K562 (cell line): ENCODE data around the gene WDR46. TPM values are rescaled to one million over a fixed set of nuclear protein-coding genes. Genes with fewer than 3 reads are reported as not detected.

ENCODE experiments used
- ADNP ChIP-seq: fragments of 200-800 bp; sonication (Bioruptor generic); IDR thresholded peaks from 2 replicates; pipeline ENCODE4 v1.6.1; 2016; ENCODE audit warnings: missing genetic modification characterization, missing compliant biosample characterization
- ESRRA ChIP-seq: fragments of 450-650 bp; IDR thresholded peaks from 2 replicates; pipeline ENCODE4 v1.6.1; 2014; ENCODE audit warnings: low read depth, mild to moderate bottlenecking, moderate library complexity, borderline replicate concordance
- FOXJ2 ChIP-seq: fragments of 200-800 bp; sonication (Bioruptor generic); IDR thresholded peaks from 2 replicates; pipeline ENCODE4 v1.6.1; 2016; ENCODE audit warnings: missing genetic modification characterization, missing compliant biosample characterization
- HDGF ChIP-seq: fragments of 450-650 bp; IDR thresholded peaks from 2 replicates; pipeline ENCODE4 v1.6.1; 2016
- HMGN3 ChIP-seq: IDR thresholded peaks from 2 replicates; pipeline ENCODE4 v1.6.1; 2011; ENCODE audit warnings: borderline replicate concordance, low read depth, mild to moderate bottlenecking, mixed read lengths, low read length; ENCODE audit not compliant: insufficient read length; ENCODE audit errors: extremely low read depth
- MEIS2 ChIP-seq: fragments of 450-650 bp; IDR thresholded peaks from 2 replicates; pipeline ENCODE4 v1.6.1; 2014; ENCODE audit warnings: mild to moderate bottlenecking; ENCODE audit not compliant: partially characterized antibody
- RUNX1 ChIP-seq: sonication (generic); IDR thresholded peaks from 2 replicates; pipeline ENCODE4 v1.6.1; 2016; ENCODE audit warnings: antibody characterized with exemption, low read depth
- SIN3B ChIP-seq: fragments of 450-650 bp; IDR thresholded peaks from 2 replicates; pipeline ENCODE4 v1.6.1; 2017; ENCODE audit warnings: low read depth, mild to moderate bottlenecking, moderate library complexity
- SUPT5H ChIP-seq: fragments of 450-650 bp; IDR thresholded peaks from 2 replicates; pipeline ENCODE4 v1.6.1; 2016
- polyA plus RNA-seq, 8 experiments: library from polyadenylated mRNA; depleted of rRNA in 4 of 8; stranded (reverse) in 5 of 8; unstranded in 3 of 8; fragments of >200 nt; fragmentation: Nextera tagmentation in 2 of 8; fragmentation: Illumina TruSeq in 1 of 8; extraction: Ambion mirVana in 2 of 8; extraction: Trizol in 1 of 8; gene quantifications; 2 replicates each; pipeline versions ENCODE4 v1.2.1 to v1.2.3, GENCODE V29; 2011 to 2014; ENCODE audit warnings: inconsistent platforms in 1 of 8, missing spikeins in 1 of 8
- total RNA-seq, 7 experiments: library from RNA; depleted of rRNA in 6 of 7; stranded (reverse); fragments of >200 nt in 6 of 7; fragmentation: Illumina TruSeq in 2 of 7; extraction: Trizol in 2 of 7; gene quantifications; 2 replicates each; pipeline versions ENCODE4 v1.2.1 to v1.2.3, GENCODE V29; 2011 to 2021; ENCODE audit warnings: low replicate concordance in 1 of 7
- TF ChIP-seq, protein P1 (sequence below): fragments of 450-650 bp; IDR thresholded peaks from 2 replicates; pipeline ENCODE4 v1.6.1; 2016; ENCODE audit warnings: mild to moderate bottlenecking, moderate library complexity
- TF ChIP-seq, protein P2 (sequence below): fragments of 250-450 bp; sonication (Bioruptor Pico); IDR thresholded peaks from 2 replicates; pipeline ENCODE4 v1.5.0; 2021
- TF ChIP-seq, protein P3 (sequence below), 2 experiments: fragments of 450-650 bp in 1 of 2; sonication (generic) in 1 of 2; formaldehyde crosslinking; conservative IDR thresholded peaks; 2 replicates each; pipeline versions ENCODE4 v1.4.0 to v1.8.1; 2020 to 2022; ENCODE audit warnings: mild to moderate bottlenecking in 1 of 2, missing genetic modification reagents in 1 of 2
- TF ChIP-seq, protein P4 (sequence below): fragments of 450-650 bp; formaldehyde crosslinking; IDR thresholded peaks from 2 replicates; pipeline ENCODE4 v1.4.0; 2022; ENCODE audit warnings: missing genetic modification characterization

WDR46 gene
- total and polyA plus RNA-seq, 9 of the 15 experiments (the other 6 are each of a cell fraction or from before 2014, with no cell fraction given): 8.9 to 146 (median 93.1) TPM

DNA sequence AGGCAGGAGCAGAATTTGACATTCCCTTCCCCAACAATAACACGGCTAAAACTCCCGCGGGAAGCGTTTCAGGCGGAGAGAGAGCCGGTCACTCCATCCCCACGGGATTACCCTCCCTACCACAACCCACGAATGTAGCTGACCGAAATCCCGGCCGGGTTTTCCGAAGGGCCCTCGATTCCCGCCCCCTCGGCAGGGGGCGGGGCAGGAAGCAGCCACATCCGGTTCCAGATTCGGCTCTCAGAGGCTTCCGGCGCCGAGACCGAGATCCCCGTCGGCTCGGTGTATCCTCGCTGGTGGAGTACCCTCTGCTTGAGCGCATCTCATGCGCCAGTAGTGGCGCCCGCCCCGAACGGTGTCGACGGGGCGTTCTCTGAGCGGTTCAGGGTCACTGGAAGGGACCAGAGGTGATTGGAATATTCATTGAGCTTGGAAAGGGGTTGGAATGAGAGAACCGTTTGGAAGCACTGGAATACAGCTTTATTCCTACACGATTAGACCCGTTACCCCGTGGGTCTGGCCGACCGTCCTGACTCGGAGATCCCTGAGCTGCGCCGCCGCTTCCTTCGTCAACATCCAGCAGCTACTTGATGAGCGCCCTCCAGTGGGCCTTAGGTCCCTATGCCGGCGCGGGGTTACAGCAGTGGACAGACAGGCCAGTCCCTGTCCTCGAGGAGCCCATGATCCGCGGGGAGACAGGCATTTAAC is 10.4 kb upstream of the WDR46 start (continued):
- TF ChIP-seq, protein P1, sequence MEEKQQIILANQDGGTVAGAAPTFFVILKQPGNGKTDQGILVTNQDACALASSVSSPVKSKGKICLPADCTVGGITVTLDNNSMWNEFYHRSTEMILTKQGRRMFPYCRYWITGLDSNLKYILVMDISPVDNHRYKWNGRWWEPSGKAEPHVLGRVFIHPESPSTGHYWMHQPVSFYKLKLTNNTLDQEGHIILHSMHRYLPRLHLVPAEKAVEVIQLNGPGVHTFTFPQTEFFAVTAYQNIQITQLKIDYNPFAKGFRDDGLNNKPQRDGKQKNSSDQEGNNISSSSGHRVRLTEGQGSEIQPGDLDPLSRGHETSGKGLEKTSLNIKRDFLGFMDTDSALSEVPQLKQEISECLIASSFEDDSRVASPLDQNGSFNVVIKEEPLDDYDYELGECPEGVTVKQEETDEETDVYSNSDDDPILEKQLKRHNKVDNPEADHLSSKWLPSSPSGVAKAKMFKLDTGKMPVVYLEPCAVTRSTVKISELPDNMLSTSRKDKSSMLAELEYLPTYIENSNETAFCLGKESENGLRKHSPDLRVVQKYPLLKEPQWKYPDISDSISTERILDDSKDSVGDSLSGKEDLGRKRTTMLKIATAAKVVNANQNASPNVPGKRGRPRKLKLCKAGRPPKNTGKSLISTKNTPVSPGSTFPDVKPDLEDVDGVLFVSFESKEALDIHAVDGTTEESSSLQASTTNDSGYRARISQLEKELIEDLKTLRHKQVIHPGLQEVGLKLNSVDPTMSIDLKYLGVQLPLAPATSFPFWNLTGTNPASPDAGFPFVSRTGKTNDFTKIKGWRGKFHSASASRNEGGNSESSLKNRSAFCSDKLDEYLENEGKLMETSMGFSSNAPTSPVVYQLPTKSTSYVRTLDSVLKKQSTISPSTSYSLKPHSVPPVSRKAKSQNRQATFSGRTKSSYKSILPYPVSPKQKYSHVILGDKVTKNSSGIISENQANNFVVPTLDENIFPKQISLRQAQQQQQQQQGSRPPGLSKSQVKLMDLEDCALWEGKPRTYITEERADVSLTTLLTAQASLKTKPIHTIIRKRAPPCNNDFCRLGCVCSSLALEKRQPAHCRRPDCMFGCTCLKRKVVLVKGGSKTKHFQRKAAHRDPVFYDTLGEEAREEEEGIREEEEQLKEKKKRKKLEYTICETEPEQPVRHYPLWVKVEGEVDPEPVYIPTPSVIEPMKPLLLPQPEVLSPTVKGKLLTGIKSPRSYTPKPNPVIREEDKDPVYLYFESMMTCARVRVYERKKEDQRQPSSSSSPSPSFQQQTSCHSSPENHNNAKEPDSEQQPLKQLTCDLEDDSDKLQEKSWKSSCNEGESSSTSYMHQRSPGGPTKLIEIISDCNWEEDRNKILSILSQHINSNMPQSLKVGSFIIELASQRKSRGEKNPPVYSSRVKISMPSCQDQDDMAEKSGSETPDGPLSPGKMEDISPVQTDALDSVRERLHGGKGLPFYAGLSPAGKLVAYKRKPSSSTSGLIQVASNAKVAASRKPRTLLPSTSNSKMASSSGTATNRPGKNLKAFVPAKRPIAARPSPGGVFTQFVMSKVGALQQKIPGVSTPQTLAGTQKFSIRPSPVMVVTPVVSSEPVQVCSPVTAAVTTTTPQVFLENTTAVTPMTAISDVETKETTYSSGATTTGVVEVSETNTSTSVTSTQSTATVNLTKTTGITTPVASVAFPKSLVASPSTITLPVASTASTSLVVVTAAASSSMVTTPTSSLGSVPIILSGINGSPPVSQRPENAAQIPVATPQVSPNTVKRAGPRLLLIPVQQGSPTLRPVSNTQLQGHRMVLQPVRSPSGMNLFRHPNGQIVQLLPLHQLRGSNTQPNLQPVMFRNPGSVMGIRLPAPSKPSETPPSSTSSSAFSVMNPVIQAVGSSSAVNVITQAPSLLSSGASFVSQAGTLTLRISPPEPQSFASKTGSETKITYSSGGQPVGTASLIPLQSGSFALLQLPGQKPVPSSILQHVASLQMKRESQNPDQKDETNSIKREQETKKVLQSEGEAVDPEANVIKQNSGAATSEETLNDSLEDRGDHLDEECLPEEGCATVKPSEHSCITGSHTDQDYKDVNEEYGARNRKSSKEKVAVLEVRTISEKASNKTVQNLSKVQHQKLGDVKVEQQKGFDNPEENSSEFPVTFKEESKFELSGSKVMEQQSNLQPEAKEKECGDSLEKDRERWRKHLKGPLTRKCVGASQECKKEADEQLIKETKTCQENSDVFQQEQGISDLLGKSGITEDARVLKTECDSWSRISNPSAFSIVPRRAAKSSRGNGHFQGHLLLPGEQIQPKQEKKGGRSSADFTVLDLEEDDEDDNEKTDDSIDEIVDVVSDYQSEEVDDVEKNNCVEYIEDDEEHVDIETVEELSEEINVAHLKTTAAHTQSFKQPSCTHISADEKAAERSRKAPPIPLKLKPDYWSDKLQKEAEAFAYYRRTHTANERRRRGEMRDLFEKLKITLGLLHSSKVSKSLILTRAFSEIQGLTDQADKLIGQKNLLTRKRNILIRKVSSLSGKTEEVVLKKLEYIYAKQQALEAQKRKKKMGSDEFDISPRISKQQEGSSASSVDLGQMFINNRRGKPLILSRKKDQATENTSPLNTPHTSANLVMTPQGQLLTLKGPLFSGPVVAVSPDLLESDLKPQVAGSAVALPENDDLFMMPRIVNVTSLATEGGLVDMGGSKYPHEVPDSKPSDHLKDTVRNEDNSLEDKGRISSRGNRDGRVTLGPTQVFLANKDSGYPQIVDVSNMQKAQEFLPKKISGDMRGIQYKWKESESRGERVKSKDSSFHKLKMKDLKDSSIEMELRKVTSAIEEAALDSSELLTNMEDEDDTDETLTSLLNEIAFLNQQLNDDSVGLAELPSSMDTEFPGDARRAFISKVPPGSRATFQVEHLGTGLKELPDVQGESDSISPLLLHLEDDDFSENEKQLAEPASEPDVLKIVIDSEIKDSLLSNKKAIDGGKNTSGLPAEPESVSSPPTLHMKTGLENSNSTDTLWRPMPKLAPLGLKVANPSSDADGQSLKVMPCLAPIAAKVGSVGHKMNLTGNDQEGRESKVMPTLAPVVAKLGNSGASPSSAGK: 0 out of 2 replicates have a peak, but pooled peaks have one; percentile 81
- TF ChIP-seq HDGF: no peak
- TF ChIP-seq HMGN3: peak; percentile 80
- TF ChIP-seq FOXJ2 (tag): peak; percentile 89; the same call in 1 of the 2 replicates
- TF ChIP-seq, protein P2, sequence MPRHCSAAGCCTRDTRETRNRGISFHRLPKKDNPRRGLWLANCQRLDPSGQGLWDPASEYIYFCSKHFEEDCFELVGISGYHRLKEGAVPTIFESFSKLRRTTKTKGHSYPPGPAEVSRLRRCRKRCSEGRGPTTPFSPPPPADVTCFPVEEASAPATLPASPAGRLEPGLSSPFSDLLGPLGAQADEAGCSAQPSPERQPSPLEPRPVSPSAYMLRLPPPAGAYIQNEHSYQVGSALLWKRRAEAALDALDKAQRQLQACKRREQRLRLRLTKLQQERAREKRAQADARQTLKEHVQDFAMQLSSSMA (CRISPR knock-in tag): 0 out of 2 replicates have a peak, but pooled peaks have one; percentile 22
- TF ChIP-seq SUPT5H: peak; percentile 99
- TF ChIP-seq ESRRA: 0 out of 2 replicates have a peak, but pooled peaks have one; percentile 34
- TF ChIP-seq ADNP: no peak
- TF ChIP-seq, protein P3, sequence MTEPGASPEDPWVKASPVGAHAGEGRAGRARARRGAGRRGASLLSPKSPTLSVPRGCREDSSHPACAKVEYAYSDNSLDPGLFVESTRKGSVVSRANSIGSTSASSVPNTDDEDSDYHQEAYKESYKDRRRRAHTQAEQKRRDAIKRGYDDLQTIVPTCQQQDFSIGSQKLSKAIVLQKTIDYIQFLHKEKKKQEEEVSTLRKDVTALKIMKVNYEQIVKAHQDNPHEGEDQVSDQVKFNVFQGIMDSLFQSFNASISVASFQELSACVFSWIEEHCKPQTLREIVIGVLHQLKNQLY (CRISPR knock-in tag; conservative IDR thresholded peaks at IDR 0.05): peak; percentile 54 to 88
- TF ChIP-seq, protein P4, sequence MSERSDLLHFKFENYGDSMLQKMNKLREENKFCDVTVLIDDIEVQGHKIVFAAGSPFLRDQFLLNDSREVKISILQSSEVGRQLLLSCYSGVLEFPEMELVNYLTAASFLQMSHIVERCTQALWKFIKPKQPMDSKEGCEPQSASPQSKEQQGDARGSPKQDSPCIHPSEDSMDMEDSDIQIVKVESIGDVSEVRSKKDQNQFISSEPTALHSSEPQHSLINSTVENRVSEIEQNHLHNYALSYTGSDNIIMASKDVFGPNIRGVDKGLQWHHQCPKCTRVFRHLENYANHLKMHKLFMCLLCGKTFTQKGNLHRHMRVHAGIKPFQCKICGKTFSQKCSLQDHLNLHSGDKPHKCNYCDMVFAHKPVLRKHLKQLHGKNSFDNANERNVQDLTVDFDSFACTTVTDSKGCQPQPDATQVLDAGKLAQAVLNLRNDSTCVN (CRISPR knock-in tag): no peak
- TF ChIP-seq SIN3B: peak; percentile 30; the same call in 1 of the 2 replicates
- TF ChIP-seq RUNX1: no peak
- no peak for TF ChIP-seq MEIS2
